GM23338 (cell line): Measurements from ENCODE around the gene RIPK1.

Experiments used
- CREB1 ChIP-seq: fragments of 250-450 bp; sonication (Bioruptor Pico); IDR thresholded peaks from 2 replicates; pipeline ENCODE4 v1.5.0; 2020; ENCODE audit warnings: low read depth, mild to moderate bottlenecking, moderate library complexity
- CTCF ChIP-seq, 2 experiments: fragments of 200-600 bp in 1 of 2; sonication (generic) in 1 of 2; conservative IDR thresholded peaks; 2 replicates each; pipeline versions ENCODE4 v1.5.1 to v1.6.1; 2016 to 2017; ENCODE audit warnings: antibody characterized with exemption in 2 of 2, low read depth in 2 of 2, mild to moderate bottlenecking in 2 of 2, moderate library complexity in 1 of 2
- ETS1 ChIP-seq: IDR thresholded peaks from 2 replicates; pipeline ENCODE4 v1.6.1; 2016; ENCODE audit warnings: antibody characterized with exemption
- EZH2 ChIP-seq: fragments of 200-600 bp; sonication (generic); IDR thresholded peaks from one replicate; pipeline ENCODE4 v1.8.0; 2017; ENCODE audit warnings: antibody characterized with exemption, mild to moderate bottlenecking, low read depth; ENCODE audit not compliant: unreplicated experiment
- EZH2phosphoT487 ChIP-seq: fragments of 200-600 bp; sonication (generic); IDR thresholded peaks from one replicate; pipeline ENCODE4 v1.8.1; 2018; ENCODE audit warnings: antibody characterized with exemption; ENCODE audit not compliant: unreplicated experiment
- JUNB ChIP-seq: IDR thresholded peaks from one replicate; pipeline ENCODE4 v1.6.1; 2016; ENCODE audit warnings: antibody characterized with exemption; ENCODE audit not compliant: unreplicated experiment
- NANOG ChIP-seq: IDR thresholded peaks from 2 replicates; pipeline ENCODE4 v1.6.1; 2016; ENCODE audit warnings: antibody characterized with exemption, borderline replicate concordance
- POLR2AphosphoS5 ChIP-seq: IDR thresholded peaks from 2 replicates; pipeline ENCODE4 v1.6.1; 2016; ENCODE audit warnings: antibody characterized with exemption, low read depth
- REST ChIP-seq: IDR thresholded peaks from one replicate; pipeline ENCODE4 v1.6.1; 2018; ENCODE audit warnings: antibody characterized with exemption; ENCODE audit not compliant: unreplicated experiment
- STAT1 ChIP-seq: IDR thresholded peaks from one replicate; pipeline ENCODE4 v1.6.1; 2016; ENCODE audit warnings: antibody characterized with exemption; ENCODE audit not compliant: unreplicated experiment
- ZNF114 ChIP-seq: fragments of 250-450 bp; sonication (Bioruptor Pico); IDR thresholded peaks from 2 replicates; pipeline ENCODE4 v1.5.0; 2020; ENCODE audit warnings: mild to moderate bottlenecking, moderate library complexity

- TF ChIP-seq CTCF (conservative IDR thresholded peaks at IDR 0.05; ENCODE audit: low read depth in 2 of 2) (no peak), POLR2AphosphoS5 (no peak), EZH2 (no peak), ZNF114 (no peak), EZH2phosphoT487 (no peak), ETS1 (no peak), JUNB (no peak), CREB1 (CRISPR knock-in tag) (no peak), REST (no peak), NANOG (no peak), STAT1 (no peak)
These were observed 41.3 kb upstream of the RIPK1 start for GRCh38 chr6:3026791-3027626.
